GM19193 (cell line): ENCODE measurements around the gene MAD1L1.

Experiments
- POLR2A ChIP-seq: IDR thresholded peaks from 4 replicates; pipeline ENCODE4 v1.6.1; 2011; ENCODE audit not compliant: insufficient read depth, insufficient read length; ENCODE audit errors: extremely low read depth

Gene MAD1L1

GRCh38 chr7:1923409-1924257, 309.1 kb downstream of the MAD1L1 start:
- TF ChIP-seq POLR2A, result no peak

- no peak for TF ChIP-seq POLR2A
These were observed 309.9 kb downstream of the MAD1L1 start for GRCh38 chr7:1922870-1923236.

GRCh38 chr7:1922071-1922869, 310.5 kb downstream of the MAD1L1 start:
- no peak for TF ChIP-seq POLR2A

- no peak for TF ChIP-seq POLR2A
These were observed 311.9 kb downstream of the MAD1L1 start for GRCh38 chr7:1920881-1921280.

GRCh38 chr7:1920266-1920681, 312.5 kb downstream of the MAD1L1 start:
- no peak for TF ChIP-seq POLR2A

GRCh38 chr7:1919539-1920265, 313.0 kb downstream of the MAD1L1 start:
- TF ChIP-seq POLR2A, result no peak

- no peak for TF ChIP-seq POLR2A
These were observed 313.7 kb downstream of the MAD1L1 start for GRCh38 chr7:1918881-1919525.

GRCh38 chr7:1918063-1918645, 314.6 kb downstream of the MAD1L1 start:
- TF ChIP-seq POLR2A, result no peak

GRCh38 chr7:1917221-1918062, 315.3 kb downstream of the MAD1L1 start:
- no peak for TF ChIP-seq POLR2A

- TF ChIP-seq POLR2A, result no peak
These were observed 316.2 kb downstream of the MAD1L1 start for GRCh38 chr7:1916601-1916970.

GRCh38 chr7:1915956-1916600, 316.7 kb downstream of the MAD1L1 start:
- TF ChIP-seq POLR2A, result no peak

GRCh38 chr7:1915326-1915725, 317.4 kb downstream of the MAD1L1 start:
- TF ChIP-seq POLR2A, result no peak

GRCh38 chr7:1914743-1915142, 318.0 kb downstream of the MAD1L1 start:
- TF ChIP-seq POLR2A, result no peak
